WERI-Rb-1 (cell line): Measurements from ENCODE around the gene ENAH.
"Not testable (repeated sequence)": the region's sequence is repeated elsewhere in the genome, so short reads cannot be mapped to it uniquely, and the experiment has no call there.

Source experiments
- DNase-seq: peaks from one replicate; pipeline ENCODE4 v3.0.0-alpha.2; 2020
- H3K27ac ChIP-seq: fragments of 250-450 bp; sonication (Bioruptor Pico); 2 replicates; pipeline ENCODE4 v1.5.1; 2020; ENCODE audit warnings: mild to moderate bottlenecking, moderate library complexity
- H3K27me3 ChIP-seq: fragments of 250-450 bp; sonication (Bioruptor Pico); 2 replicates; pipeline ENCODE4 v1.5.1; 2021; ENCODE audit warnings: mild to moderate bottlenecking, low read depth, moderate library complexity; ENCODE audit not compliant: insufficient read depth, severe bottlenecking
- H3K36me3 ChIP-seq: fragments of 250-450 bp; sonication (Bioruptor Pico); 2 replicates; pipeline ENCODE4 v1.5.1; 2020; ENCODE audit warnings: mild to moderate bottlenecking, moderate library complexity
- H3K4me3 ChIP-seq: 2 replicates; pipeline ENCODE4 v1.5.1; 2011; ENCODE audit warnings: low read depth, mild to moderate bottlenecking, control low read depth, low read length
- H3K9me3 ChIP-seq: fragments of 250-450 bp; sonication (Bioruptor Pico); 2 replicates; pipeline ENCODE4 v1.5.1; 2021; ENCODE audit warnings: mild to moderate bottlenecking, moderate library complexity; ENCODE audit not compliant: severe bottlenecking
- TF ChIP-seq, protein P1 (sequence below): IDR thresholded peaks from 2 replicates; pipeline ENCODE4 v1.5.1; 2011; ENCODE audit warnings: low read depth, mild to moderate bottlenecking, control low read depth, inconsistent platforms, low read length

The ENAH gene

DNA sequence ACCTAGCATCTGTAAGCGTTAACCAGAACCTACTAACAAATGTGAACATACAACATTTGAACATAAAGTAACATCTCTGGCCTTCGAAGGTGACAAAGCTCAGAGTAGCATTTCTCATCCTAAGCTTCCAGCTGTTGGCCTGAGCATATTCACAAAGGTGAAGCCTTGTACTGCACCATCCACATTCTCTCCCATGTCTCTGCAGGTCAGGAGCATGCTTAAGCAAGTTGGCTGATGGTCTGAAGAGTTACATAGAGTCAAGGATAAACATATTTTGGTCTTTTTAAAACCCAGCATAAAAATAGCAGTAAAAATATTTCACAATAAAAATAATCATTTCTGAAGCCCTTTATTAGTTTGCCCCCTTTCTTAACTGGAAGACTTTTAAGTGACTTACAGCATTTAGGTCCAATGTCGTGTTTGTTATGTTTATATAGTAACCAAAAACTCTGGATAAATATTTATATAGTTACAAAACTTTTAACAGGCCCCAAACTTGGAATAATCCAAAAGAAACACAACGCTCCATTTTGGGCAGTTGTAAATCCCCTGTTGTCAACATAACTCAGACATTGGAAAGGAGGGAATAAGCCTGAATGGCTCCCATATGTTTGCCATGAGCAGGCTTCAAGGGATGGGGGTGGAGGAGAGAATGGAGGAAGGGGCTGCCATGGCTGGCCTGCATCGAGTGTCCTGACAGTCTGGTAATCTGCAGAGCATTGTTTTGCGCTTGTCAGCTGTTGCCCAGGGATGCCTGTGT lies 42.8 kb upstream of the ENAH start:
- Histone ChIP-seq H3K4me3 (no peak overlapping the region), H3K27me3 (no peaks in the 10 kb centered on the region), H3K9me3 (no peaks in the 10 kb centered on the region), H3K27ac (no peak overlapping the region), H3K36me3 (no peaks in the 10 kb centered on the region)
- TF ChIP-seq, protein P1, sequence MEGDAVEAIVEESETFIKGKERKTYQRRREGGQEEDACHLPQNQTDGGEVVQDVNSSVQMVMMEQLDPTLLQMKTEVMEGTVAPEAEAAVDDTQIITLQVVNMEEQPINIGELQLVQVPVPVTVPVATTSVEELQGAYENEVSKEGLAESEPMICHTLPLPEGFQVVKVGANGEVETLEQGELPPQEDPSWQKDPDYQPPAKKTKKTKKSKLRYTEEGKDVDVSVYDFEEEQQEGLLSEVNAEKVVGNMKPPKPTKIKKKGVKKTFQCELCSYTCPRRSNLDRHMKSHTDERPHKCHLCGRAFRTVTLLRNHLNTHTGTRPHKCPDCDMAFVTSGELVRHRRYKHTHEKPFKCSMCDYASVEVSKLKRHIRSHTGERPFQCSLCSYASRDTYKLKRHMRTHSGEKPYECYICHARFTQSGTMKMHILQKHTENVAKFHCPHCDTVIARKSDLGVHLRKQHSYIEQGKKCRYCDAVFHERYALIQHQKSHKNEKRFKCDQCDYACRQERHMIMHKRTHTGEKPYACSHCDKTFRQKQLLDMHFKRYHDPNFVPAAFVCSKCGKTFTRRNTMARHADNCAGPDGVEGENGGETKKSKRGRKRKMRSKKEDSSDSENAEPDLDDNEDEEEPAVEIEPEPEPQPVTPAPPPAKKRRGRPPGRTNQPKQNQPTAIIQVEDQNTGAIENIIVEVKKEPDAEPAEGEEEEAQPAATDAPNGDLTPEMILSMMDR = no peak
- peak; percentile 9 for DNase-seq

DNA sequence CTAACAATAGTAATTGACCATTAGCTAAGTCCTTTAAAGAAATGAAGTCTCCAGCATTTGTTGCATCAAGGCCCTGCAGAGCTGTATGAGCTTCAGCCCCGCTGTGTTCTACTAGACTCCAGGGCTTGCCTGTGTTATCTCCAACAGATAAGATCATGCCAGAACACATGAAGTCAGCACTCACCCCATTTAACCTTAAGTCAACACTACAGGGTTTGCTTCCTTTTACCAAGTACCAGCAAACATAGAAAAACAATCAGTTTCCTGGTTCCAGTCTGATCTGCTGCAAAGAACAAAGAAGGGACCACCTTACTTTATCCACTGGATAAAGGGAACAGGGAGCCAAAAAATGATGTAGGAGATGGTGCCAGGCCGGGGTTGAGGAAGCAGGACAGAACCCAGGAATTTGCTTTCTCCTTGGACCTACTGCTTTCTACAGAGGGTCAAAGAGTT lies 41.3 kb upstream of the ENAH start:
- no peak overlapping the region for H3K4me3 ChIP-seq
- no peak overlapping the region for H3K27ac ChIP-seq
- H3K36me3 ChIP-seq = no peaks in the 10 kb centered on the region
- no peaks in the 10 kb centered on the region for H3K9me3 ChIP-seq
- H3K27me3 ChIP-seq = no peaks in the 10 kb centered on the region
- no peak for DNase-seq
- TF ChIP-seq, protein P1 = no peak

DNA sequence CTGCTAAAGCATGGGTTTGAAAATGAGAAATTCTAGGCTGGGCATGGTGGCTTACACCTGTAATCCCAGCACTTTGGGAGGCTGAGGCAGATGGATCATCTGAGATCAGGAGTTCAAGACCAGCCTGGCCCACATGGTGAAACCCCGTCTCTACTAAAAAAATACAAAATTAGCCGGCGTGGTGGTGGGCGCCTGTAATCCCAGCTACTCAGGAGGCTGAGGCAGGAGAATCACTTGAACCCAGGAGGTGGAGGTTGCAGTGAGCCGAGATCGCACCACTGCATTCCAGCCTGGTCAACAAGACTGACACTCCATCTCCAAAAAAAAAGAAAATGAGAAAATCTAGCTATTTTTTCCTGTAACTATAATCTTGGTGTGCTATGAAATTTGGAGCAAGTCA lies 40.8 kb upstream of the ENAH start:
- not testable (repeated sequence) for H3K36me3 ChIP-seq, H3K9me3 ChIP-seq, H3K27me3 ChIP-seq, H3K27ac ChIP-seq, DNase-seq, H3K4me3 ChIP-seq

DNA sequence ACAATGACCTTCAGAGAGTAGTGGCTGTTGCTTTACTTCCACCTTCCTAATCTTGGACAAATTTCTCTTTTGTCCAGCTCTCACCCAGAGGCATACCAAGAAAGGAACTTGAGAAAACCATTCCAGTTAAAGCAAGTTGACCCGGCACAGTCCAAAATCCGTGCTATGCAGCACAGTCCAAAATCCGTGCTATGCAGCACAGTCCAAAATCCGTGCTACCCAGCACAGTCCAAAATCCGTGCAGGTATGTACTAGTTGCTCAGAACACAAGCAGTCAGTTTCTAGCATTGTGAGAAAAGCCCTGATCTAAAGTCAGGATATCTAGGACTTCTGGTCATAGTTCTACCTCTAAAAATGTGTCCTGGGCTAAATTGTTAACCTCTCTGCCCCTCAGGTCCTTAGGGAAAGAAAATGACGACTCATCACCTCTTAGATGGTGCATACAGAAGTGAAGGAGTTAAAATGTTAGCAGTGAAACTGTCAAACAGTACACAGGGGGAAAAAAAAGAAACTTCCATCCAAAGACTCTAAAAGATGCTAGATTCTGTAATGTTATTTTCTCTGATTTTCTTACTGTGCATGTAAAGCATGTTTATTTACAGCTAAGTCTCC lies 40.3 kb upstream of the ENAH start:
- no peak for DNase-seq
- H3K36me3 ChIP-seq = no peaks in the 10 kb centered on the region
- no peak overlapping the region for H3K27ac ChIP-seq

DNA sequence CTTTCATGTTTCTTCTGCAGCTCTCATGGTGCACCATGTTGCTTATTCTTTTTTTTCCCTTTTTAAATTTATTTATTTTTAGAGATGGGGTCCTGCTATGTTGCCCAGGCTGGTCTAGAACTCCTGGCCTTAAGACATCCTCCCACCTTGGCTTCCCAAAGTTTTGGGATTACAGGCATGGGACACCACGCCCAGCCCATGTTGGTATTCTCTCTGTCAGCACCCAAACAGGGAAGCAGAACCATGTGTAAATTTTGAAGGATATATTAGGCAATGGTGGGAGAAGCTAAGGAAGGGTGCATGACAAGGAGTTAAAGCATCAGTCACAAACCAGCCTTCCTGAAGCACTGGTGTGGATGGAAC lies 39.6 kb upstream of the ENAH start:
- no peak overlapping the region for H3K4me3 ChIP-seq
- no peaks in the 10 kb centered on the region for H3K9me3 ChIP-seq
- no peak overlapping the region for H3K27ac ChIP-seq
- H3K27me3 ChIP-seq = no peaks in the 10 kb centered on the region
- no peak for DNase-seq
- TF ChIP-seq, protein P1 = no peak
- no peaks in the 10 kb centered on the region for H3K36me3 ChIP-seq

More for the DNA sequence above, 40.3 kb upstream of the ENAH start:
- H3K9me3 ChIP-seq = no peaks in the 10 kb centered on the region
- no peak overlapping the region for H3K4me3 ChIP-seq
- TF ChIP-seq, protein P1 = no peak
- H3K27me3 ChIP-seq = no peaks in the 10 kb centered on the region

DNA sequence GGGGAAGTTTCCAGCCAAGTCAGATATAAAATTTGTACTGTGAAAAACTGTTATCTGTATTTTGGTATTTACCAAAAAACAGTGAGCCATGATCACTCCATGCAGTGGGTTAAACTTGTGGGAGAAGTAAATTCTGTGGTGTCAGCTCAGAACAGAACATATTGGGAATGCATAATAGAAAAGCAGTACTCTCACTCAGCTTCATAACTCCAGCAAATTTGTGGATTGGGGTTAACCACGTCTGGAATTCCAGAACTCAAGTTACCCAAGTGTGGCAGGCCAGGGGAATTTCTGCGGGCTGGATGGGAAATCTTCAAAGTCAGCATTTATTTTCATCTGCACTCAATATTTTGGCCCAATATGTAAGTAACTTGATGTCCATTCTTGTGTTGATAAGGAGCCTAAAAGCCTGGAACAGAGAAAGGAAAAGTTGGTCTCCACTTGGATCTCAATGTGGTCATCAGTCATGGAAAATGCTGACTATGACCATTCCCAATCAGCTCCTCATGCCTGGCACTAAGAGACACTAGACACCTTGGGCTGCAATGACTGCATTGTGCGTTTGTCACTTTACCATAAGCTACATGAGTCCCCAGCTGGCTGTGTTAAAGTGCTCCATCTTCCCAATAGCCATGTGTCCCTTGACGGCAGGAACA lies 39.1 kb upstream of the ENAH start:
- Histone ChIP-seq H3K4me3 (no peak overlapping the region), H3K36me3 (no peaks in the 10 kb centered on the region), H3K9me3 (no peaks in the 10 kb centered on the region), H3K27me3 (no peaks in the 10 kb centered on the region), H3K27ac (no peak overlapping the region)
- TF ChIP-seq, protein P1 = no peak
- no peak for DNase-seq
